ENCODE results near the gene MMP25. TPM values are rescaled to one million over a fixed set of nuclear protein-coding genes. Genes with fewer than 3 reads are reported as not detected.

Gene MMP25
- total RNA-seq, 1 experiment from 2014 or later: 49.0 TPM

DNA sequence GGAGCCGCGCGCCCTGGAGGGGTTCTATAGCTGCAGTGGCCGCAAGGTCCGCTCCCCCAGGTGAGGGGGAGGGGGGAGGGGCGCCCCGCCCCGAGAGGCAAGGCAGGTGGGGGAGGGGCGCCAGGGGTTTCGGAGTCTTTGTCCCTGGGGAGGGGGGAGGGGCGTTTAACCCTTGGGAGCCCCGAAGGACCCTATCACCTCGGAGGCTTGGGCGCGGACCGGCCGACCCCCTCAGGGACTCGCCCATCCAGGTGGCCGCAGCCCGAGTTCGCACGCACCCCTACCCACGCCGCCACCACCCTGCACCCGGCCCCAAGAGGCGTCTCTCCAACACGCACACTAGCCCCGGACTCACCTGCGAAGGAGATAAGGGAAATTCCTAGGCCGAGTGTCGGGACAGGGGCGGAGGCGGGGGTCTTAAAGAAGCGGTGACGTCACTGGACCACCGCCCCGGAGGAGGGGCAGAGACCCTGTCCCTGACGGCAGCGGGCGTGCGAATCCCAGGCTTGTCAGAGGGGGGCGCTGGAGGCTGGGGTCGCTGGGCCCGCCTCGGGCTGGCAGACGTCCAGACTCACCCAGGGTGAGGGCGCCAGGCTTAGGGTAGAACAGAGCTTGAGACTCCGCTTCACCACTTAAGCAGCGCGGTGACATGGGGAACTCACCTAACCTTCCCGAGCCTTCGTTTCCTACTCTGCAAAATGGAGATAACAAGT is 28.4 kb upstream of the MMP25 start, which contains the start of gene CLDN6 (continued):
- peak; percentile 51; the same call in 1 of the 2 replicates for TF ChIP-seq NR1H2 (CRISPR knock-in tag; IDR thresholded peaks at IDR 0.05)
- TF ChIP-seq, protein P1, sequence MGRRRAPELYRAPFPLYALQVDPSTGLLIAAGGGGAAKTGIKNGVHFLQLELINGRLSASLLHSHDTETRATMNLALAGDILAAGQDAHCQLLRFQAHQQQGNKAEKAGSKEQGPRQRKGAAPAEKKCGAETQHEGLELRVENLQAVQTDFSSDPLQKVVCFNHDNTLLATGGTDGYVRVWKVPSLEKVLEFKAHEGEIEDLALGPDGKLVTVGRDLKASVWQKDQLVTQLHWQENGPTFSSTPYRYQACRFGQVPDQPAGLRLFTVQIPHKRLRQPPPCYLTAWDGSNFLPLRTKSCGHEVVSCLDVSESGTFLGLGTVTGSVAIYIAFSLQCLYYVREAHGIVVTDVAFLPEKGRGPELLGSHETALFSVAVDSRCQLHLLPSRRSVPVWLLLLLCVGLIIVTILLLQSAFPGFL (CRISPR knock-in tag; IDR thresholded peaks at IDR 0.05; ENCODE audit: borderline replicate concordance): no peak
- TF ChIP-seq, protein P2, sequence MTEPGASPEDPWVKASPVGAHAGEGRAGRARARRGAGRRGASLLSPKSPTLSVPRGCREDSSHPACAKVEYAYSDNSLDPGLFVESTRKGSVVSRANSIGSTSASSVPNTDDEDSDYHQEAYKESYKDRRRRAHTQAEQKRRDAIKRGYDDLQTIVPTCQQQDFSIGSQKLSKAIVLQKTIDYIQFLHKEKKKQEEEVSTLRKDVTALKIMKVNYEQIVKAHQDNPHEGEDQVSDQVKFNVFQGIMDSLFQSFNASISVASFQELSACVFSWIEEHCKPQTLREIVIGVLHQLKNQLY (CRISPR knock-in tag; IDR thresholded peaks at IDR 0.05): peak; percentile 86; the same call in 1 of the 2 replicates
- TF ChIP-seq, protein P3, sequence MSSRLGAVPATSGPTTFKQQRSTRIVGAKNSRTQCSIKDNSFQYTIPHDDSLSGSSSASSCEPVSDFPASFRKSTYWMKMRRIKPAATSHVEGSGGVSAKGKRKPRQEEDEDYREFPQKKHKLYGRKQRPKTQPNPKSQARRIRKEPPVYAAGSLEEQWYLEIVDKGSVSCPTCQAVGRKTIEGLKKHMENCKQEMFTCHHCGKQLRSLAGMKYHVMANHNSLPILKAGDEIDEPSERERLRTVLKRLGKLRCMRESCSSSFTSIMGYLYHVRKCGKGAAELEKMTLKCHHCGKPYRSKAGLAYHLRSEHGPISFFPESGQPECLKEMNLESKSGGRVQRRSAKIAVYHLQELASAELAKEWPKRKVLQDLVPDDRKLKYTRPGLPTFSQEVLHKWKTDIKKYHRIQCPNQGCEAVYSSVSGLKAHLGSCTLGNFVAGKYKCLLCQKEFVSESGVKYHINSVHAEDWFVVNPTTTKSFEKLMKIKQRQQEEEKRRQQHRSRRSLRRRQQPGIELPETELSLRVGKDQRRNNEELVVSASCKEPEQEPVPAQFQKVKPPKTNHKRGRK (CRISPR knock-in tag; IDR thresholded peaks at IDR 0.05; ENCODE audit: borderline replicate concordance): no peak
- no peak for TF ChIP-seq ZNF138 (CRISPR knock-in tag; conservative IDR thresholded peaks at IDR 0.05)
- TF ChIP-seq, protein P4, sequence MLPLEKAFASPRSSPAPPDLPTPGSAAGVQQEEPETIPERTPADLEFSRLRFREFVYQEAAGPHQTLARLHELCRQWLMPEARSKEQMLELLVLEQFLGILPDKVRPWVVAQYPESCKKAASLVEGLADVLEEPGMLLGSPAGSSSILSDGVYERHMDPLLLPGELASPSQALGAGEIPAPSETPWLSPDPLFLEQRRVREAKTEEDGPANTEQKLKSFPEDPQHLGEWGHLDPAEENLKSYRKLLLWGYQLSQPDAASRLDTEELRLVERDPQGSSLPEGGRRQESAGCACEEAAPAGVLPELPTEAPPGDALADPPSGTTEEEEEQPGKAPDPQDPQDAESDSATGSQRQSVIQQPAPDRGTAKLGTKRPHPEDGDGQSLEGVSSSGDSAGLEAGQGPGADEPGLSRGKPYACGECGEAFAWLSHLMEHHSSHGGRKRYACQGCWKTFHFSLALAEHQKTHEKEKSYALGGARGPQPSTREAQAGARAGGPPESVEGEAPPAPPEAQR (CRISPR knock-in tag; IDR thresholded peaks at IDR 0.05): no peak
- no peak for TF ChIP-seq SOX15 (CRISPR knock-in tag; IDR thresholded peaks at IDR 0.05)
- no peak for TF ChIP-seq GABPB1 (CRISPR knock-in tag; IDR thresholded peaks at IDR 0.05)
- TF ChIP-seq ETV6 (CRISPR knock-in tag; IDR thresholded peaks at IDR 0.05): peak; percentile 77
- TF ChIP-seq MXD4 (CRISPR knock-in tag; IDR thresholded peaks at IDR 0.05; ENCODE audit: borderline replicate concordance): no peak
- TF ChIP-seq TEAD1 (CRISPR knock-in tag; IDR thresholded peaks at IDR 0.05): peak; percentile 66; the same call in 1 of the 2 replicates
- TF ChIP-seq RELA (CRISPR knock-in tag; IDR thresholded peaks at IDR 0.05; ENCODE audit: borderline replicate concordance): no peak
- TF ChIP-seq, protein P5, sequence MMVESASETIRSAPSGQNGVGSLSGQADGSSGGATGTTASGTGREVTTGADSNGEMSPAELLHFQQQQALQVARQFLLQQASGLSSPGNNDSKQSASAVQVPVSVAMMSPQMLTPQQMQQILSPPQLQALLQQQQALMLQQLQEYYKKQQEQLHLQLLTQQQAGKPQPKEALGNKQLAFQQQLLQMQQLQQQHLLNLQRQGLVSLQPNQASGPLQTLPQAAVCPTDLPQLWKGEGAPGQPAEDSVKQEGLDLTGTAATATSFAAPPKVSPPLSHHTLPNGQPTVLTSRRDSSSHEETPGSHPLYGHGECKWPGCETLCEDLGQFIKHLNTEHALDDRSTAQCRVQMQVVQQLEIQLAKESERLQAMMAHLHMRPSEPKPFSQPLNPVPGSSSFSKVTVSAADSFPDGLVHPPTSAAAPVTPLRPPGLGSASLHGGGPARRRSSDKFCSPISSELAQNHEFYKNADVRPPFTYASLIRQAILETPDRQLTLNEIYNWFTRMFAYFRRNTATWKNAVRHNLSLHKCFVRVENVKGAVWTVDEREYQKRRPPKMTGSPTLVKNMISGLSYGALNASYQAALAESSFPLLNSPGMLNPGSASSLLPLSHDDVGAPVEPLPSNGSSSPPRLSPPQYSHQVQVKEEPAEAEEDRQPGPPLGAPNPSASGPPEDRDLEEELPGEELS (CRISPR knock-in tag; IDR thresholded peaks at IDR 0.05): peak; percentile 83; the same call in 1 of the 2 replicates
- no peak for TF ChIP-seq TCF7 (CRISPR knock-in tag; IDR thresholded peaks at IDR 0.05; ENCODE audit: low read depth)
- no peak for TF ChIP-seq JAZF1 (CRISPR knock-in tag; IDR thresholded peaks at IDR 0.05)
- TF ChIP-seq ATF1 (CRISPR knock-in tag; IDR thresholded peaks at IDR 0.05): peak; percentile 65; the same call in 1 of the 2 replicates
- TF ChIP-seq, protein P6, sequence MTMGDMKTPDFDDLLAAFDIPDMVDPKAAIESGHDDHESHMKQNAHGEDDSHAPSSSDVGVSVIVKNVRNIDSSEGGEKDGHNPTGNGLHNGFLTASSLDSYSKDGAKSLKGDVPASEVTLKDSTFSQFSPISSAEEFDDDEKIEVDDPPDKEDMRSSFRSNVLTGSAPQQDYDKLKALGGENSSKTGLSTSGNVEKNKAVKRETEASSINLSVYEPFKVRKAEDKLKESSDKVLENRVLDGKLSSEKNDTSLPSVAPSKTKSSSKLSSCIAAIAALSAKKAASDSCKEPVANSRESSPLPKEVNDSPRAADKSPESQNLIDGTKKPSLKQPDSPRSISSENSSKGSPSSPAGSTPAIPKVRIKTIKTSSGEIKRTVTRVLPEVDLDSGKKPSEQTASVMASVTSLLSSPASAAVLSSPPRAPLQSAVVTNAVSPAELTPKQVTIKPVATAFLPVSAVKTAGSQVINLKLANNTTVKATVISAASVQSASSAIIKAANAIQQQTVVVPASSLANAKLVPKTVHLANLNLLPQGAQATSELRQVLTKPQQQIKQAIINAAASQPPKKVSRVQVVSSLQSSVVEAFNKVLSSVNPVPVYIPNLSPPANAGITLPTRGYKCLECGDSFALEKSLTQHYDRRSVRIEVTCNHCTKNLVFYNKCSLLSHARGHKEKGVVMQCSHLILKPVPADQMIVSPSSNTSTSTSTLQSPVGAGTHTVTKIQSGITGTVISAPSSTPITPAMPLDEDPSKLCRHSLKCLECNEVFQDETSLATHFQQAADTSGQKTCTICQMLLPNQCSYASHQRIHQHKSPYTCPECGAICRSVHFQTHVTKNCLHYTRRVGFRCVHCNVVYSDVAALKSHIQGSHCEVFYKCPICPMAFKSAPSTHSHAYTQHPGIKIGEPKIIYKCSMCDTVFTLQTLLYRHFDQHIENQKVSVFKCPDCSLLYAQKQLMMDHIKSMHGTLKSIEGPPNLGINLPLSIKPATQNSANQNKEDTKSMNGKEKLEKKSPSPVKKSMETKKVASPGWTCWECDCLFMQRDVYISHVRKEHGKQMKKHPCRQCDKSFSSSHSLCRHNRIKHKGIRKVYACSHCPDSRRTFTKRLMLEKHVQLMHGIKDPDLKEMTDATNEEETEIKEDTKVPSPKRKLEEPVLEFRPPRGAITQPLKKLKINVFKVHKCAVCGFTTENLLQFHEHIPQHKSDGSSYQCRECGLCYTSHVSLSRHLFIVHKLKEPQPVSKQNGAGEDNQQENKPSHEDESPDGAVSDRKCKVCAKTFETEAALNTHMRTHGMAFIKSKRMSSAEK (CRISPR knock-in tag; IDR thresholded peaks at IDR 0.05; ENCODE audit: borderline replicate concordance): no peak
- TF ChIP-seq, protein P7, sequence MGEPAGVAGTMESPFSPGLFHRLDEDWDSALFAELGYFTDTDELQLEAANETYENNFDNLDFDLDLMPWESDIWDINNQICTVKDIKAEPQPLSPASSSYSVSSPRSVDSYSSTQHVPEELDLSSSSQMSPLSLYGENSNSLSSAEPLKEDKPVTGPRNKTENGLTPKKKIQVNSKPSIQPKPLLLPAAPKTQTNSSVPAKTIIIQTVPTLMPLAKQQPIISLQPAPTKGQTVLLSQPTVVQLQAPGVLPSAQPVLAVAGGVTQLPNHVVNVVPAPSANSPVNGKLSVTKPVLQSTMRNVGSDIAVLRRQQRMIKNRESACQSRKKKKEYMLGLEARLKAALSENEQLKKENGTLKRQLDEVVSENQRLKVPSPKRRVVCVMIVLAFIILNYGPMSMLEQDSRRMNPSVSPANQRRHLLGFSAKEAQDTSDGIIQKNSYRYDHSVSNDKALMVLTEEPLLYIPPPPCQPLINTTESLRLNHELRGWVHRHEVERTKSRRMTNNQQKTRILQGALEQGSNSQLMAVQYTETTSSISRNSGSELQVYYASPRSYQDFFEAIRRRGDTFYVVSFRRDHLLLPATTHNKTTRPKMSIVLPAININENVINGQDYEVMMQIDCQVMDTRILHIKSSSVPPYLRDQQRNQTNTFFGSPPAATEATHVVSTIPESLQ (CRISPR knock-in tag; IDR thresholded peaks at IDR 0.05): 0 out of 2 replicates have a peak, but pooled peaks have one; percentile 62
- TF ChIP-seq ZNF219 (CRISPR knock-in tag; IDR thresholded peaks at IDR 0.05; ENCODE audit: borderline replicate concordance): no peak
- TF ChIP-seq IRF2 (CRISPR knock-in tag; IDR thresholded peaks at IDR 0.05; ENCODE audit: borderline replicate concordance, low read depth): no peak
- peak; percentile 26; the same call in 1 of the 2 replicates for TF ChIP-seq FOXP1 (CRISPR knock-in tag; IDR thresholded peaks at IDR 0.05; ENCODE audit: borderline replicate concordance)
- TF ChIP-seq, protein P8, sequence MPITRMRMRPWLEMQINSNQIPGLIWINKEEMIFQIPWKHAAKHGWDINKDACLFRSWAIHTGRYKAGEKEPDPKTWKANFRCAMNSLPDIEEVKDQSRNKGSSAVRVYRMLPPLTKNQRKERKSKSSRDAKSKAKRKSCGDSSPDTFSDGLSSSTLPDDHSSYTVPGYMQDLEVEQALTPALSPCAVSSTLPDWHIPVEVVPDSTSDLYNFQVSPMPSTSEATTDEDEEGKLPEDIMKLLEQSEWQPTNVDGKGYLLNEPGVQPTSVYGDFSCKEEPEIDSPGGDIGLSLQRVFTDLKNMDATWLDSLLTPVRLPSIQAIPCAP (CRISPR knock-in tag; IDR thresholded peaks at IDR 0.05): no peak
- TF ChIP-seq, protein P9, sequence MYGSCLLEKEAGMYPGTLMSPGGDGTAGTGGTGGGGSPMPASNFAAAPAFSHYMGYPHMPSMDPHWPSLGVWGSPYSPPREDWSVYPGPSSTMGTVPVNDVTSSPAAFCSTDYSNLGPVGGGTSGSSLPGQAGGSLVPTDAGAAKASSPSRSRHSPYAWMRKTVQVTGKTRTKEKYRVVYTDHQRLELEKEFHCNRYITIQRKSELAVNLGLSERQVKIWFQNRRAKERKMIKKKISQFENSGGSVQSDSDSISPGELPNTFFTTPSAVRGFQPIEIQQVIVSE (CRISPR knock-in tag; IDR thresholded peaks at IDR 0.05; ENCODE audit: borderline replicate concordance): no peak

Measured in WTC11 (cell line).